GM19397 (cell line): Measurements from ENCODE around the gene RGMA.
A peak's percentile ranks its signal among the peaks of the same experiment; 100 is the strongest.

ENCODE experiments used
- ATAC-seq: cut with Tn5 transposase; IDR thresholded peaks from one replicate; pipeline ENCODE4 v1.9.1; 2021; ENCODE audit warnings: mild to moderate bottlenecking, moderate library complexity; ENCODE audit not compliant: unreplicated experiment

The RGMA gene

GRCh38 chr15:93020976-93021772 lies 67.8 kb downstream of the RGMA start:
- peak; percentile 54 for ATAC-seq

GRCh38 chr15:93019971-93020370 lies 69.0 kb downstream of the RGMA start:
- ATAC-seq = no peak

GRCh38 chr15:93019090-93019489 lies 69.9 kb downstream of the RGMA start:
- no peak for ATAC-seq

GRCh38 chr15:93018574-93018973 lies 70.4 kb downstream of the RGMA start:
- no peak for ATAC-seq

GRCh38 chr15:93017526-93017925 lies 71.5 kb downstream of the RGMA start:
- no peak for ATAC-seq

- no peak for ATAC-seq
Observed at GRCh38 chr15:93012786-93013185, 76.2 kb downstream of the RGMA start.

GRCh38 chr15:93007994-93008393 lies 81.0 kb downstream of the RGMA start:
- no peak for ATAC-seq

GRCh38 chr15:93005133-93005532 lies 83.9 kb downstream of the RGMA start:
- no peak for ATAC-seq

- no peak for ATAC-seq
Observed at GRCh38 chr15:93001881-93002280, 87.1 kb downstream of the RGMA start.

- no peak for ATAC-seq
Observed at GRCh38 chr15:93001156-93001555, 87.9 kb downstream of the RGMA start.

- ATAC-seq = no peak
Observed at GRCh38 chr15:92997821-92998220, 91.2 kb downstream of the RGMA start.

GRCh38 chr15:92992720-92993119 lies 96.3 kb downstream of the RGMA start:
- ATAC-seq = no peak

- no peak for ATAC-seq
Observed at GRCh38 chr15:92990031-92990430, 99.0 kb downstream of the RGMA start.

- ATAC-seq = peak; percentile 88
Observed at GRCh38 chr15:92989470-92989869, 99.5 kb downstream of the RGMA start.
